ENCODE results near the gene GRID1. TPM values are rescaled to one million over a fixed set of nuclear protein-coding genes. Genes with fewer than 3 reads are reported as not detected.

GRID1 gene
- polyA plus RNA-seq, 1 of the 3 experiments (the other 2 are of a cell fraction) = 0.13 TPM

- H3K4me1 ChIP-seq (ENCODE audit: control insufficient read depth in 1 of 2, insufficient read depth in 2 of 2, low read depth in 1 of 2, low read length in 1 of 2) = peaks cover 0 to 2% of the 10 kb centered on the region in 2 experiments; a peak in 1 of 4 replicates
Measured at GRCh38 chr10:86232644-86233043, 134.0 kb downstream of the GRID1 start.

More at GRCh38 chr10:86232644-86233043, 134.0 kb downstream of the GRID1 start:
- no peak for TF ChIP-seq TEAD4 (IDR thresholded peaks at IDR 0.05; ENCODE audit: borderline replicate concordance, insufficient read depth)
- no peak for TF ChIP-seq TAF1 (IDR thresholded peaks at IDR 0.05; ENCODE audit: borderline replicate concordance, low read depth, low read length)
- TF ChIP-seq ZBTB33 (IDR thresholded peaks at IDR 0.05; ENCODE audit: borderline replicate concordance, low read depth) = no peak
- no peak for TF ChIP-seq FOXM1 (IDR thresholded peaks at IDR 0.05; ENCODE audit: low read depth)
- TF ChIP-seq, protein P1, sequence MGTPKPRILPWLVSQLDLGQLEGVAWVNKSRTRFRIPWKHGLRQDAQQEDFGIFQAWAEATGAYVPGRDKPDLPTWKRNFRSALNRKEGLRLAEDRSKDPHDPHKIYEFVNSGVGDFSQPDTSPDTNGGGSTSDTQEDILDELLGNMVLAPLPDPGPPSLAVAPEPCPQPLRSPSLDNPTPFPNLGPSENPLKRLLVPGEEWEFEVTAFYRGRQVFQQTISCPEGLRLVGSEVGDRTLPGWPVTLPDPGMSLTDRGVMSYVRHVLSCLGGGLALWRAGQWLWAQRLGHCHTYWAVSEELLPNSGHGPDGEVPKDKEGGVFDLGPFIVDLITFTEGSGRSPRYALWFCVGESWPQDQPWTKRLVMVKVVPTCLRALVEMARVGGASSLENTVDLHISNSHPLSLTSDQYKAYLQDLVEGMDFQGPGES (IDR thresholded peaks at IDR 0.05; ENCODE audit: low read depth, low read length) = no peak
- no peak for TF ChIP-seq JUND (IDR thresholded peaks at IDR 0.05)
- TF ChIP-seq, protein P2, sequence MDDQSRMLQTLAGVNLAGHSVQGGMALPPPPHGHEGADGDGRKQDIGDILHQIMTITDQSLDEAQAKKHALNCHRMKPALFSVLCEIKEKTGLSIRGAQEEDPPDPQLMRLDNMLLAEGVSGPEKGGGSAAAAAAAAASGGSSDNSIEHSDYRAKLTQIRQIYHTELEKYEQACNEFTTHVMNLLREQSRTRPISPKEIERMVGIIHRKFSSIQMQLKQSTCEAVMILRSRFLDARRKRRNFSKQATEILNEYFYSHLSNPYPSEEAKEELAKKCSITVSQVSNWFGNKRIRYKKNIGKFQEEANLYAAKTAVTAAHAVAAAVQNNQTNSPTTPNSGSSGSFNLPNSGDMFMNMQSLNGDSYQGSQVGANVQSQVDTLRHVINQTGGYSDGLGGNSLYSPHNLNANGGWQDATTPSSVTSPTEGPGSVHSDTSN (IDR thresholded peaks at IDR 0.05) = no peak
- TF ChIP-seq MXI1 (IDR thresholded peaks at IDR 0.05; ENCODE audit: low read depth, low read length) = no peak
- no peak for TF ChIP-seq RXRA (IDR thresholded peaks at IDR 0.05; ENCODE audit: borderline replicate concordance, low read depth)
- TF ChIP-seq NRF1 (IDR thresholded peaks at IDR 0.05; ENCODE audit: low read depth, low read length) = no peak
- no peak for TF ChIP-seq POLR2AphosphoS5 (IDR thresholded peaks at IDR 0.05; ENCODE audit: low read depth, low read length)
- TF ChIP-seq, protein P3, sequence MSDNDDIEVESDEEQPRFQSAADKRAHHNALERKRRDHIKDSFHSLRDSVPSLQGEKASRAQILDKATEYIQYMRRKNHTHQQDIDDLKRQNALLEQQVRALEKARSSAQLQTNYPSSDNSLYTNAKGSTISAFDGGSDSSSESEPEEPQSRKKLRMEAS (IDR thresholded peaks at IDR 0.05; ENCODE audit: low read depth) = no peak
- TF ChIP-seq SMC3 (IDR thresholded peaks at IDR 0.05; ENCODE audit: low read depth, low read length) = no peak
- TF ChIP-seq RFX5 (IDR thresholded peaks at IDR 0.05; ENCODE audit: low read length) = no peak
- no peak for TF ChIP-seq EZH2phosphoT487 (IDR thresholded peaks at IDR 0.05; ENCODE audit: borderline replicate concordance, low read depth)
- no peak for TF ChIP-seq CTCF (IDR thresholded peaks at IDR 0.05)
- TF ChIP-seq, protein P4, sequence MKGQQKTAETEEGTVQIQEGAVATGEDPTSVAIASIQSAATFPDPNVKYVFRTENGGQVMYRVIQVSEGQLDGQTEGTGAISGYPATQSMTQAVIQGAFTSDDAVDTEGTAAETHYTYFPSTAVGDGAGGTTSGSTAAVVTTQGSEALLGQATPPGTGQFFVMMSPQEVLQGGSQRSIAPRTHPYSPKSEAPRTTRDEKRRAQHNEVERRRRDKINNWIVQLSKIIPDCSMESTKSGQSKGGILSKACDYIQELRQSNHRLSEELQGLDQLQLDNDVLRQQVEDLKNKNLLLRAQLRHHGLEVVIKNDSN (IDR thresholded peaks at IDR 0.05; ENCODE audit: borderline replicate concordance, low read depth) = no peak
- no peak for TF ChIP-seq MEF2A (IDR thresholded peaks at IDR 0.05; ENCODE audit: borderline replicate concordance, low read depth)
- H3F3A ChIP-seq (replicated peaks; ENCODE audit: insufficient read depth) = no peaks in the 10 kb centered on the region
- H4K20me1 ChIP-seq (ENCODE audit: insufficient read depth) = no peaks in the 10 kb centered on the region
- H2AFZ ChIP-seq (ENCODE audit: low read depth) = no peak overlapping the region
- H3K4me2 ChIP-seq = no peak overlapping the region
- no peaks in the 10 kb centered on the region for H3K27me3 ChIP-seq (ENCODE audit: insufficient read depth)
- no peak overlapping the region for H3K9ac ChIP-seq
- H3K27ac ChIP-seq (ENCODE audit: low read depth in 2 of 2, low read length in 1 of 2) = no peak overlapping the region
- H3K9me2 ChIP-seq = no peaks in the 10 kb centered on the region
- POLR2A ChIA-PET = no interaction called here
- H3K79me2 ChIP-seq (ENCODE audit: insufficient read depth) = no peaks in the 10 kb centered on the region
- CTCF ChIA-PET = no interaction called here
- H3K4me3 ChIP-seq (ENCODE audit: low read depth in 2 of 2, low read length in 1 of 2) = no peak overlapping the region
- DNase-seq = no peak
- no peaks in the 10 kb centered on the region for H3K36me3 ChIP-seq (replicated peaks in 1 of 2; ENCODE audit: control insufficient read depth in 1 of 2, insufficient read depth in 2 of 2, low read length in 1 of 2)
- WGBS (ENCODE audit: low lambda C conversion rate) = 27% methylated on average over 1 of the region's 1 CpG
- no peaks in the 10 kb centered on the region for H3K9me3 ChIP-seq
